Gastroesophageal sphincter (tissue), 4 donors: Measurements from ENCODE around the gene KAZALD1. TPM values are rescaled to one million over a fixed set of nuclear protein-coding genes. Genes with fewer than 3 reads are reported as not detected.
A peak's percentile ranks its signal among the peaks of the same experiment; 100 is the strongest.

Experiments used
- ATAC-seq: fragments of 150-250 bp; one replicate; pipeline ENCODE4 v1.9.1; 2016; ENCODE audit warnings: mild to moderate bottlenecking, moderate library complexity
- H3K27ac ChIP-seq, 4 donors: fragments of 200-600 bp; sonication (generic) in 3 of 4; 1 replicate in 3 of 4; 2 replicates in 1 of 4; pipeline ENCODE4 v1.5.1; 2016 to 2019
- H3K27me3 ChIP-seq: fragments of 200-600 bp; sonication (generic); one replicate; pipeline ENCODE4 v1.5.1; 2019
- H3K36me3 ChIP-seq, 2 donors: fragments of 200-600 bp; sonication (generic); one replicate each; pipeline ENCODE4 v1.5.1; 2019; ENCODE audit warnings: control low read depth in 1 of 2
- H3K4me1 ChIP-seq, 3 donors: fragments of 200-600 bp; sonication (generic); 1 replicate in 2 of 3; 2 replicates in 1 of 3; pipeline ENCODE4 v1.5.1; 2016 to 2019; ENCODE audit warnings: control low read depth in 2 of 3
- H3K4me3 ChIP-seq, 2 donors: fragments of 200-600 bp; sonication (generic); one replicate each; pipeline ENCODE4 v1.5.1; 2019; ENCODE audit warnings: mild to moderate bottlenecking in 1 of 2, moderate library complexity in 1 of 2
- H3K9me3 ChIP-seq, 3 donors: fragments of 200-600 bp; sonication (generic); one replicate each; pipeline ENCODE4 v1.5.1; 2017 to 2019; ENCODE audit warnings: control low read depth in 2 of 3
- CTCF ChIP-seq, 4 experiments: fragments of 200-600 bp in 2 of 4; fragments of 450-650 bp in 2 of 4; sonication (generic) in 1 of 4; IDR thresholded peaks; one replicate each; pipeline ENCODE4 v1.5.1; 2017 to 2019; ENCODE audit warnings: antibody characterized with exemption in 4 of 4, mild to moderate bottlenecking in 2 of 4, moderate library complexity in 2 of 4
- EP300 ChIP-seq: sonication (generic); formaldehyde crosslinking; IDR thresholded peaks from one replicate; pipeline ENCODE4 v1.6.1; 2017; ENCODE audit warnings: antibody characterized with exemption, mild to moderate bottlenecking
- POLR2A ChIP-seq, 2 donors: fragments of 450-650 bp; IDR thresholded peaks; one replicate each; pipeline ENCODE4 v1.6.1; 2017; ENCODE audit warnings: antibody characterized with exemption in 2 of 2, mild to moderate bottlenecking in 2 of 2, moderate library complexity in 1 of 2
- POLR2AphosphoS5 ChIP-seq: sonication (generic); formaldehyde crosslinking; IDR thresholded peaks from one replicate; pipeline ENCODE4 v1.6.1; 2017; ENCODE audit warnings: antibody characterized with exemption
- WGBS, 2 donors: methylation state at CpG; one replicate each; pipeline ENCODE4 v1.1.5; 2018; ENCODE audit warnings: low coverage in 1 of 2; 5-methylcytosine and 5-hydroxymethylcytosine counted together
- total RNA-seq, 4 donors: library from RNA; depleted of rRNA; stranded (reverse); fragments of >200 nt; gene quantifications; one replicate each; pipeline ENCODE4 v1.1.0, GENCODE V29; 2016

The KAZALD1 gene
- total RNA-seq, 4 donors from 2014 or later, result 0.45 to 12.5 (median 2.2) TPM

GRCh38 chr10:101050208-101051069 is 11.3 kb upstream of the KAZALD1 start:
- Histone ChIP-seq H3K36me3 (no peaks in the 10 kb centered on the region), H3K27me3 (peaks cover 78% of the 10 kb centered on the region), H3K27ac (no peak overlapping the region), H3K4me3 (peak overlapping the region in 1 of 2 donors; percentile 20), H3K4me1 (peaks cover 0 to 19% (median 8%) of the 10 kb centered on the region in 3 donors), H3K9me3 (no peaks in the 10 kb centered on the region)
- peak in 3 of 4 experiments; percentile 58 to 88 (median 65) for TF ChIP-seq CTCF (IDR thresholded peaks at IDR 0.05)
- TF ChIP-seq EP300, result no peak
- no peak for TF ChIP-seq POLR2AphosphoS5
- no peak for TF ChIP-seq POLR2A (IDR thresholded peaks at IDR 0.05)
- peak; percentile 65 for ATAC-seq
- 28 to 43% methylated on average over 4 to 13 of the region's 42 CpGs for WGBS, 2 donors

- WGBS, 2 donors, result 100% methylated on average over 1 of the region's 3 CpGs
- TF ChIP-seq POLR2A (IDR thresholded peaks at IDR 0.05), result no peak
- no peak for TF ChIP-seq CTCF (IDR thresholded peaks at IDR 0.05)
- no peak for TF ChIP-seq EP300
- no peak for TF ChIP-seq POLR2AphosphoS5
- Histone ChIP-seq H3K4me3 (no peak overlapping the region), H3K36me3 (no peaks in the 10 kb centered on the region), H3K4me1 (peaks cover 0 to 19% (median 8%) of the 10 kb centered on the region in 3 donors), H3K27me3 (peaks cover 62% of the 10 kb centered on the region), H3K9me3 (no peaks in the 10 kb centered on the region), H3K27ac (no peak overlapping the region)
- ATAC-seq, result no peak
These were observed 9.5 kb upstream of the KAZALD1 start for GRCh38 chr10:101052285-101052684.

GRCh38 chr10:101053516-101053915 is 8.3 kb upstream of the KAZALD1 start:
- Histone ChIP-seq H3K9me3 (no peaks in the 10 kb centered on the region), H3K36me3 (no peaks in the 10 kb centered on the region), H3K4me3 (no peak overlapping the region), H3K27me3 (peaks cover 50% of the 10 kb centered on the region), H3K27ac (no peak overlapping the region), H3K4me1 (peaks cover 0 to 10% (median 8%) of the 10 kb centered on the region in 3 donors)
- TF ChIP-seq POLR2A (IDR thresholded peaks at IDR 0.05), result no peak
- TF ChIP-seq CTCF (IDR thresholded peaks at IDR 0.05), result no peak
- TF ChIP-seq POLR2AphosphoS5, result no peak
- TF ChIP-seq EP300, result no peak
- ATAC-seq, result no peak

GRCh38 chr10:101054351-101054750 is 7.4 kb upstream of the KAZALD1 start:
- WGBS, 2 donors, result 83 to 100% methylated on average over 1 of the region's 1 CpG
- H3K4me1 ChIP-seq, result peaks cover 0 to 10% (median 8%) of the 10 kb centered on the region in 3 donors
- no peak for ATAC-seq
- H3K36me3 ChIP-seq, result no peaks in the 10 kb centered on the region
- H3K9me3 ChIP-seq, result no peaks in the 10 kb centered on the region
- peaks cover 42% of the 10 kb centered on the region for H3K27me3 ChIP-seq
- TF ChIP-seq EP300 (no peak), POLR2AphosphoS5 (no peak), CTCF (IDR thresholded peaks at IDR 0.05) (no peak), POLR2A (IDR thresholded peaks at IDR 0.05) (no peak)
- no peak overlapping the region for H3K4me3 ChIP-seq
- H3K27ac ChIP-seq, result no peak overlapping the region

GRCh38 chr10:101054876-101055275 is 6.9 kb upstream of the KAZALD1 start:
- WGBS, 2 donors, result 88 to 89% methylated on average over 1 to 5 of the region's 5 CpGs
- H3K36me3 ChIP-seq, result no peaks in the 10 kb centered on the region

More at GRCh38 chr10:101054876-101055275, 6.9 kb upstream of the KAZALD1 start:
- H3K4me3 ChIP-seq, result no peak overlapping the region
- no peak overlapping the region for H3K27ac ChIP-seq
- H3K27me3 ChIP-seq, result peaks cover 37% of the 10 kb centered on the region
- peaks cover 0 to 11% (median 7%) of the 10 kb centered on the region in 3 donors for H3K4me1 ChIP-seq
- no peaks in the 10 kb centered on the region for H3K9me3 ChIP-seq
- ATAC-seq, result no peak
- TF ChIP-seq POLR2AphosphoS5 (no peak), CTCF (IDR thresholded peaks at IDR 0.05) (no peak), POLR2A (IDR thresholded peaks at IDR 0.05) (no peak), EP300 (no peak)
